Body of pancreas (tissue), 4 donors: ENCODE measurements around the gene PNLIPRP1. TPM values are rescaled to one million over a fixed set of nuclear protein-coding genes. Genes with fewer than 3 reads are reported as not detected.
A peak's percentile ranks its signal among the peaks of the same experiment; 100 is the strongest.

Experiments used
- ATAC-seq: fragments of 150-250 bp; one replicate; pipeline ENCODE4 v1.9.1; 2016
- DNase-seq, 4 donors: peaks; one replicate each; pipeline ENCODE4 v3.0.0-alpha.2; 2019
- H3K27ac ChIP-seq, 4 donors: fragments of 200-600 bp; sonication (generic); 1 replicate in 3 of 4; 2 replicates in 1 of 4; pipeline versions ENCODE4 v1.5.1 to v1.6.1; 2016 to 2019; ENCODE audit warnings: mild to moderate bottlenecking in 1 of 4, mixed read lengths in 1 of 4, moderate library complexity in 1 of 4
- H3K27me3 ChIP-seq, 2 donors: fragments of 200-600 bp; sonication (generic); one replicate each; pipeline ENCODE4 v1.6.0; 2016; ENCODE audit warnings: mild to moderate bottlenecking in 1 of 2
- H3K36me3 ChIP-seq, 2 donors: fragments of 200-600 bp; sonication (generic); replicated peaks in 1 of 2; 2 replicates each; pipeline ENCODE4 v1.5.1; 2016; ENCODE audit warnings: low read depth in 2 of 2; ENCODE audit not compliant: insufficient read depth in 1 of 2
- H3K4me1 ChIP-seq: fragments of 200-600 bp; sonication (generic); one replicate; pipeline ENCODE4 v1.6.0; 2016
- H3K4me3 ChIP-seq, 2 donors: fragments of 200-600 bp; sonication (generic); 1 replicate in 1 of 2; 2 replicates in 1 of 2; pipeline ENCODE4 v1.5.1; 2016 to 2019
- H3K9me3 ChIP-seq, 3 donors: fragments of 200-600 bp; sonication (generic); 1 replicate in 2 of 3; 2 replicates in 1 of 3; pipeline ENCODE4 v1.5.1; 2016
- CTCF ChIP-seq, 7 experiments: fragments of 450-650 bp in 4 of 7; fragments of 200-600 bp in 3 of 7; sonication (generic) in 3 of 7; IDR thresholded peaks; one replicate each; pipeline ENCODE4 v1.5.1; 2016 to 2019; ENCODE audit warnings: antibody characterized with exemption in 7 of 7
- POLR2A ChIP-seq, 3 donors: fragments of 450-650 bp; IDR thresholded peaks; one replicate each; pipeline ENCODE4 v1.6.1; 2016; ENCODE audit warnings: antibody characterized with exemption in 3 of 3, mild to moderate bottlenecking in 2 of 3
- WGBS, 2 donors: methylation state at CpG; one replicate each; pipeline ENCODE4 v1.1.5; 2017; 5-methylcytosine and 5-hydroxymethylcytosine counted together
- intact Hi-C: fragments of 100-400 bp; cut with DNase I; formaldehyde crosslinking; loops from one replicate; pipeline ENCODE4 v1.15.1; 2023
- total RNA-seq, 2 donors: library from RNA; depleted of rRNA; stranded (reverse); fragments of >200 nt; gene quantifications; one replicate each; pipeline ENCODE4 v1.1.0, GENCODE V29; 2016

Gene PNLIPRP1
- total RNA-seq, 2 donors from 2014 or later: 3,318 to 4,534 TPM

- peak; percentile 33 for ATAC-seq
- H3K9me3 ChIP-seq: no peaks in the 10 kb centered on the region
- H3K27ac ChIP-seq: peak overlapping the region; percentile 82 to 95 (median 92)
- H3K36me3 ChIP-seq: no peaks in the 10 kb centered on the region
- peak in 3 of 4 donors; percentile 37 to 59 (median 45) for DNase-seq
- H3K27me3 ChIP-seq: no peaks in the 10 kb centered on the region
- 40 to 42% methylated on average over 5 of the region's 5 CpGs for WGBS, 2 donors
- intact Hi-C loops: no loop called here
- H3K4me3 ChIP-seq: peak overlapping the region in 1 of 2 donors; percentile 17
- peaks cover 62% of the 10 kb centered on the region for H3K4me1 ChIP-seq
- no peak for TF ChIP-seq CTCF (IDR thresholded peaks at IDR 0.05)
- TF ChIP-seq POLR2A (IDR thresholded peaks at IDR 0.05): peak in 2 of 3 donors; percentile 73 to 78
Measured at GRCh38 chr10:116548301-116548700, 42.5 kb upstream of the PNLIPRP1 start.

GRCh38 chr10:116553378-116553980 lies 37.3 kb upstream of the PNLIPRP1 start:
- Histone ChIP-seq H3K4me3 (no peak overlapping the region), H3K9me3 (no peaks in the 10 kb centered on the region), H3K36me3 (no peaks in the 10 kb centered on the region), H3K4me1 (peaks cover 44% of the 10 kb centered on the region), H3K27me3 (no peaks in the 10 kb centered on the region), H3K27ac (peak overlapping the region; percentile 88 to 95 (median 91))
- peak; percentile 75 for ATAC-seq
- TF ChIP-seq POLR2A (IDR thresholded peaks at IDR 0.05): peak; percentile 74 to 88 (median 86)
- no peak for TF ChIP-seq CTCF (IDR thresholded peaks at IDR 0.05)
- peak; percentile 74 to 91 (median 86) for DNase-seq
- intact Hi-C loops: no loop called here
- whole genome bisulfite sequencing, 2 donors: 43% methylated on average over 13 of the region's 13 CpGs

DNA sequence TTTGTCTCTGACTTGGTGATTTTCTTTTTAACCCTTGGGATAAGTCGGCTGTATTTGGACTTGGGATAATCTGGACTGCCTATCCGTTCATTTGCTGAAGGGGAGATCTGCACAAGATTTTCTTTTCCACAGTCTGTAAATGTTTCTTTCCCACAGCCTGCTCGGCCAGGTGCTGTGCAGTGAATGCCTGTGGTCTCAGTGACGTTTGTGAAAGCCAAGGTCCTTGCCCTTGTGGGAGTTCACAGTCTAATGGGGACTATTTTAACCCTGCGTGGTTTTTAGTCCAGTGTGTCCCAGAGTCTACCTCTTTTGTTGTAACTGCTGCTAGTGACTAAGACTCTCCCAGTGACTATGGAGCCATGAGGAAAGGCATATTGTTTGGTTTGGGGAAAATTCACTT lies 36.1 kb upstream of the PNLIPRP1 start:
- peaks cover 48% of the 10 kb centered on the region for H3K4me1 ChIP-seq
- WGBS, 2 donors: 18 to 20% methylated on average over 5 of the region's 5 CpGs
- TF ChIP-seq POLR2A (IDR thresholded peaks at IDR 0.05) (peak; percentile 26 to 79 (median 74)), CTCF (IDR thresholded peaks at IDR 0.05) (no peak)
- H3K4me3 ChIP-seq: no peak overlapping the region
- intact Hi-C loops: no loop called here
- no peaks in the 10 kb centered on the region for H3K9me3 ChIP-seq
- H3K27me3 ChIP-seq: no peaks in the 10 kb centered on the region
- no peaks in the 10 kb centered on the region for H3K36me3 ChIP-seq
- peak; percentile 55 to 72 (median 60) for DNase-seq
- peak overlapping the region; percentile 88 to 95 (median 91) for H3K27ac ChIP-seq
- peak; percentile 25 for ATAC-seq

DNA sequence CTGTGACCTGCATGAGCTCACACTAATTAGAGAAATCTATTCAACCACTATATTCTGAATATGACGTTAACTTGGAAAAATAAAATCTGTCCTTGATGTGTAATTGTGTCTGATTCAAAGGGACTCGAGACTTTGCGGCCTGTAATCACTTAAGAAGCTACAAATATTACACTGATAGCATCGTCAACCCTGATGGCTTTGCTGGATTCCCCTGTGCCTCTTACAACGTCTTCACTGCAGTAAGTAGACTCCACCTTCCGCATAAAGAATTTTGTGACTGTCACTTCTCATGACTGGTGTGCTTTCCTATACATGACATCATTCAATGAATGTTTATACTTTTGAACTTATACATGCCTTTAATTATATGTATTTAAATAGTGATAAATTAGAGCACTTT lies 34.9 kb upstream of the PNLIPRP1 start:
- Histone ChIP-seq H3K9me3 (no peaks in the 10 kb centered on the region), H3K4me1 (peaks cover 53% of the 10 kb centered on the region), H3K27ac (peak overlapping the region; percentile 88 to 95 (median 91)), H3K36me3 (no peaks in the 10 kb centered on the region), H3K27me3 (no peaks in the 10 kb centered on the region), H3K4me3 (no peak overlapping the region)
- peak in 1 of 4 donors; percentile 24 for DNase-seq
- TF ChIP-seq CTCF (IDR thresholded peaks at IDR 0.05): no peak
- TF ChIP-seq POLR2A (IDR thresholded peaks at IDR 0.05): peak in 2 of 3 donors; percentile 73 to 76
- intact Hi-C loops: no loop called here
- 36 to 39% methylated on average over 6 of the region's 6 CpGs for WGBS, 2 donors
- no peak for ATAC-seq
